Upper lobe of right lung (tissue), 1 donor: Measurements from ENCODE around the gene CAMTA1. TPM values are rescaled to one million over a fixed set of nuclear protein-coding genes. Genes with fewer than 3 reads are reported as not detected.

Source experiments
- ATAC-seq: fragments of 200-7000 bp; cut with Tn5 transposase; one replicate; pipeline ENCODE4 v1.9.1; 2020; ENCODE audit warnings: mild to moderate bottlenecking, moderate library complexity
- DNase-seq: peaks from one replicate; pipeline ENCODE4 v3.0.0-alpha.2; 2020
- H3K27ac ChIP-seq: fragments of 200-600 bp; one replicate; pipeline ENCODE4 v1.8.0; 2022
- H3K27me3 ChIP-seq: fragments of 200-600 bp; one replicate; pipeline ENCODE4 v1.8.0; 2022; ENCODE audit warnings: mild to moderate bottlenecking
- H3K36me3 ChIP-seq: fragments of 200-600 bp; one replicate; pipeline ENCODE4 v1.8.0; 2022
- H3K4me1 ChIP-seq: fragments of 200-600 bp; one replicate; pipeline ENCODE4 v1.8.0; 2022
- H3K4me3 ChIP-seq: fragments of 200-600 bp; one replicate; pipeline ENCODE4 v1.8.0; 2022; ENCODE audit warnings: mild to moderate bottlenecking
- H3K9me3 ChIP-seq: fragments of 200-600 bp; one replicate; pipeline ENCODE4 v1.8.0; 2022
- intact Hi-C: fragments of 100-400 bp; cut with DNase I; formaldehyde crosslinking; loops from one replicate; pipeline ENCODE4 v1.11.0; 2022
- total RNA-seq: library from RNA; stranded (reverse); fragmentation: NEBNext Ultra II Directional; extraction: Animal tissue kit (Norgen Biotek cat#: 25700); gene quantifications from one replicate; pipeline ENCODE4 v1.2.1, GENCODE V29; 2021
- TF ChIP-seq, protein P1 (sequence below): fragments of 200-600 bp; IDR thresholded peaks from one replicate; pipeline ENCODE4 v1.8.0; 2022; ENCODE audit warnings: antibody characterized with exemption
- donor health status: DM: no; HTN: yes; CAD: no; lungs with severe emphysema.

Gene CAMTA1
- total RNA-seq, 1 donor from 2014 or later, result 63.4 TPM

DNA sequence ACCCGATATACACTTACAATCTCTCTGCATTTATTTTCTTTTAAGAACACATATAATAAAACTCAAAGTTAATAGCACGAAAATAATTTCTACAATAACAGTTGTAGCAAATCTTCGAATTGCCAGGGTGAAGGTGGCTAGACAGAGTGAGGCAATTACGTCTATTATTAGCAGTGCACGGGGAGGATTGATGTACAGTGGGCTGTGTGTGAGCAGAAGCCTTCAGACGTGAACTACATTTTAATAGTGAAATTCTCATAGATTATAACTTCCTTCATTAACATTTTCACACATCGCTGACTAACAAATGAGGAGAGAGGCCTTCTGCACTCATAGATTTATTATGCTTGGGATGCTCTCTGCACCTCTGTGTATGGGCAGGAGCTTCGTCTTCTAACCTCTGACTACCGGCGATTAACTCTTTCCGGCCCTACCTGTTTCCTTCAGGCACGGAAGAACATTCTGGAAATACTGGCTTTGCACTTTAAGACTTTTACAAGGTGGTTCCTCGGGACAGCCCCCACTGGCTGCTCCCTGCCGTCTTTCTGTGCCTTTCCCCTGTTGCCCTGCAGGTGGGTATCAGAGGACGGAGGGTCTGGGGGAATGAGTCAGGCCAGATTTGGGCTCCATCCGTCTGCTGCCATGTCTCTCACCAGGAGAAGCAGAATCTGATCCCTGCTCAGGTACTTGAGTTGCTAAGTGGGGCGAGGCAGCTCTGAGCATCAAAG lies 200.5 kb downstream of the CAMTA1 start:
- H3K9me3 ChIP-seq, result no peaks in the 10 kb centered on the region
- ATAC-seq, result no peak
- TF ChIP-seq, protein P1, sequence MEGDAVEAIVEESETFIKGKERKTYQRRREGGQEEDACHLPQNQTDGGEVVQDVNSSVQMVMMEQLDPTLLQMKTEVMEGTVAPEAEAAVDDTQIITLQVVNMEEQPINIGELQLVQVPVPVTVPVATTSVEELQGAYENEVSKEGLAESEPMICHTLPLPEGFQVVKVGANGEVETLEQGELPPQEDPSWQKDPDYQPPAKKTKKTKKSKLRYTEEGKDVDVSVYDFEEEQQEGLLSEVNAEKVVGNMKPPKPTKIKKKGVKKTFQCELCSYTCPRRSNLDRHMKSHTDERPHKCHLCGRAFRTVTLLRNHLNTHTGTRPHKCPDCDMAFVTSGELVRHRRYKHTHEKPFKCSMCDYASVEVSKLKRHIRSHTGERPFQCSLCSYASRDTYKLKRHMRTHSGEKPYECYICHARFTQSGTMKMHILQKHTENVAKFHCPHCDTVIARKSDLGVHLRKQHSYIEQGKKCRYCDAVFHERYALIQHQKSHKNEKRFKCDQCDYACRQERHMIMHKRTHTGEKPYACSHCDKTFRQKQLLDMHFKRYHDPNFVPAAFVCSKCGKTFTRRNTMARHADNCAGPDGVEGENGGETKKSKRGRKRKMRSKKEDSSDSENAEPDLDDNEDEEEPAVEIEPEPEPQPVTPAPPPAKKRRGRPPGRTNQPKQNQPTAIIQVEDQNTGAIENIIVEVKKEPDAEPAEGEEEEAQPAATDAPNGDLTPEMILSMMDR, result no peak
- H3K27me3 ChIP-seq, result no peaks in the 10 kb centered on the region
- H3K27ac ChIP-seq, result no peak overlapping the region
- intact Hi-C loops, result no loop called here
- no peaks in the 10 kb centered on the region for H3K36me3 ChIP-seq
- no peak overlapping the region for H3K4me3 ChIP-seq
- DNase-seq, result no peak
- no peaks in the 10 kb centered on the region for H3K4me1 ChIP-seq

DNA sequence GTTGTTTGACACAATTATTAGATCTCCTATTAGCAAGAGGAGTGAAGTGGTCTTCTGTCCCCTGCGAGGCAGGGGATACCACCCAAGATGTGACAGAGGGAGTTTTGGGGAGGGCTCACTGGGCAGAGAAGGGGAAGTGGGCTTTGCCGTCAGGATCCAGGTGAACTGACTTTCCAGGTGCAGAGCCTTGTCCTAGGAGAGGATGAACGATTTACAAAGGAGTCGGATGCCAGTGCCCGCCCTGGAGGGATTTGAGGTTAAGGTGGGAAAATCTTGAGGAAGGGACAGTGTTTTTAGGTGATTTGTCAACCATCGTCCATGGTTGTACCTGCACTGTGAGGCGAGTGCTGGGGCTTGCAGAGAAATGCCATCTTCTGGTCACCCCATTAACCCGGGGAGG lies 201.0 kb downstream of the CAMTA1 start:
- H3K27me3 ChIP-seq, result no peaks in the 10 kb centered on the region
- H3K36me3 ChIP-seq, result no peaks in the 10 kb centered on the region
- H3K27ac ChIP-seq, result no peak overlapping the region
- ATAC-seq (no peak), DNase-seq (no peak)
- no peaks in the 10 kb centered on the region for H3K9me3 ChIP-seq
- no peaks in the 10 kb centered on the region for H3K4me1 ChIP-seq
- intact Hi-C loops, result no loop called here
- TF ChIP-seq, protein P1, result no peak
- no peak overlapping the region for H3K4me3 ChIP-seq

DNA sequence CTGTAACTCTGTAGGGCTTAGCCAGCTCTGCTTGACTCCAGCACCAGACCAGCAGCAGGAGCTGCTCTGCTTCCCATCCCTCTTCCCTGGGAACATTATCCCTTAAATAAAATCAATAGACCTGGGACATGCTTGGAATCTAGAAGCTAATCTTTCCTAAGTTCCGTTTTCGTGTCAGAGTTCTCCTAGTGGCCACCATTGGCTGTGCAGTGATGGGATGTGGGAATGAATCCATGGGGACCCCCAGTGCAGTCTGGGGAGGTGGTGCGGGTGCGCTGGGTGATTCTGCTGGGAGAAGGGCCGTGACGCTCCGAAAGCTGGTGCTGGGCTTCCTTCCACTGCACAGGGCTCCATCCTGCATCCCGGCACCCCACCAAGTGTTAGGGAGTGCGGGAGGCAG lies 202.7 kb downstream of the CAMTA1 start:
- no peaks in the 10 kb centered on the region for H3K9me3 ChIP-seq
- ATAC-seq, result no peak
- intact Hi-C loops, result no loop called here
- H3K27ac ChIP-seq, result no peak overlapping the region
- DNase-seq, result no peak
- no peak overlapping the region for H3K4me3 ChIP-seq
- TF ChIP-seq, protein P1, result no peak
- H3K27me3 ChIP-seq, result no peaks in the 10 kb centered on the region
- H3K4me1 ChIP-seq, result no peaks in the 10 kb centered on the region
- H3K36me3 ChIP-seq, result no peaks in the 10 kb centered on the region

DNA sequence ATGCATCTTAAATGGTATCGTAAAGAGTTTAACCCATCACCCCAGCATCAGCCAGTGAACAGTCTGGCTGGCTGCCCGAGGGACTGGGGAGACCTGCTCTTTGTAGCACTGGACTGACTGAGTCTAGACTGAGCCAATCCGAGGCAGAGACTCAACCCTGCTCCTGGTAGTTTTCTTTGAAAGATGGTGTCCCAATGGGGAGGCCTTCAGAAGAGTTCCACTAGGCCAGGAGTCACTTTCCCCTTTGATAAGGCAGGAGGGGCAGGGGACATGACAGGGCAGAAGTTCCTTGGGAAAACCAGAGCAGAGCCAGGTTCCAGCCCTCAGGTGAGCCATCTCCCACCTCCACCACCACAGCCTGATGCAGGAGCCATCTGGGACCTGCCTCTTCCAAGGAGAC lies 203.5 kb downstream of the CAMTA1 start:
- TF ChIP-seq, protein P1, result no peak
- no peak overlapping the region for H3K27ac ChIP-seq
- no peak overlapping the region for H3K4me3 ChIP-seq
- no peak for DNase-seq
- intact Hi-C loops, result no loop called here
- no peaks in the 10 kb centered on the region for H3K27me3 ChIP-seq
- no peak for ATAC-seq
- H3K36me3 ChIP-seq, result no peaks in the 10 kb centered on the region
- H3K9me3 ChIP-seq, result no peaks in the 10 kb centered on the region
- no peaks in the 10 kb centered on the region for H3K4me1 ChIP-seq

DNA sequence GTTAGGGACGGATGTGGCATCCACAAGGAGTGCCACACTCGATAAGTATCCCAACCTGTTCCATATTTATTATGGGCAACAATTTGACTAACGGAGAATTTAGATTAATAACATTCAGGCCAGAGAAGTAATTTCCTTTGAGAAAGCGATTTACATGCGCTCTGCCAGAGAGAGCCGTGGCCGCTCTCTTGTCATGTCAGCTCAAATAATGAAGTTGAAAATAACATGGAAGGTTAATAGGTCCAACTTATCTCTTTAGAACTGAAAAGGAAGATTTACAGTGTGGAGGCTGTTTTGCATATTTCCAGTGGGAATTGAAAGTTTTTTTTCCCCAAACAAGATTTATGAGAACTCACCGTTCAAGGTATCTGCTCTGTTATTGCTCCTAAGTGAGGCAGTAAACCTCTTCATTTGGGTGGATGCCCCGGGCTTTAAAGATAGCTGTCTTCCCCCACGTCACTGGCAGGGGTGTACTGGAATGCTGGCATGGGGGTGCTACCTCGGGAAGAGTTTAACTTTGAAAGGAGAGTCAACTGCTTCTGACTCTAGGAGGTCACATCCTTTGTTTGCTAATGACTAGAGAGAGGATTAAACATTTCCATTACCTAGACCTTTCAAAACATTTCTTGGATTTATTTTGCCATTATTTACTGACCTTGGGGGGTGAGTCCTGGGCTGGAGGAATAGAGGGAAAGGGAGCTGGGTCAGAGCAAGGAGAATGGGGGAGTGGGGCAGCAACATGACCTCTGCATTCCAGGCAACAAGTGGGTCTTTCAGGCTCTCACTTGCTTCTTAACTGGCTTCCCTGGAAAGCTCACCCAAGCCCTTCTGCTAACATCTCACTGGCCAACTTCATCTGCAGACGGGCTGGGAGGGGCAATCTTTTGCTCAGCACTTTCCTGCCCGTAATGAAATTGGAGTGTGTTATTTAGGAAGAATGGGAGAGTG lies 204.2 kb downstream of the CAMTA1 start:
- intact Hi-C loops, result no loop called here
- Histone ChIP-seq H3K9me3 (no peaks in the 10 kb centered on the region), H3K36me3 (no peaks in the 10 kb centered on the region), H3K4me3 (no peak overlapping the region), H3K27me3 (no peaks in the 10 kb centered on the region), H3K4me1 (no peaks in the 10 kb centered on the region), H3K27ac (no peak overlapping the region)
- TF ChIP-seq, protein P1, result no peak
- ATAC-seq, result no peak
- no peak for DNase-seq
